Measurements from ENCODE around the gene TM9SF3. TPM values are rescaled to one million over a fixed set of nuclear protein-coding genes. Genes with fewer than 3 reads are reported as not detected.

TM9SF3 gene
- total and polyA plus RNA-seq, 4 donors = 24.4 to 103 (median 66.7) TPM

DNA sequence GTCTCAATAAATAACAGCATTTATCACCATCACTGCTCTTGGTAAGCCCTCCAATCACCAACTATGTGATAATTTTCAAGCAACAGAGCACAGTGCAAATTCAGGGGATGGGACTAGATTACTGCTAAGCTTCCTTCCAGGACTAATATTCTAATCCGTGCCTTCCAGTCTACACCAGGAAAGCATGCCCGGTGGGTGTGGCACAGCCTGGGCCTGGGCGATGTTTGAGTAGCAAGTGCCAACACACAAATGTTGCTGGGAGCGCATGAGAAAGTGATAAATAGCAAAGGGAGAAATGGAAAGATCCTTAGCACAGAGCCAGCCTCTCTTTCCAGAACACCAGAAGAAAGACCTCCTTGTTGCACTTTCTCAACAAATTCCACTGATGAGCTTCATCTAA is 13.5 kb upstream of the TM9SF3 start:
- DNase-seq (no peak), ATAC-seq (ENCODE audit: insufficient read depth, low FRiP score) (no peak)
- WGBS, 2 donors = 79 to 89% methylated on average over 4 of the region's 4 CpGs
- H3K36me3 ChIP-seq (ENCODE audit: control insufficient read depth in 4 of 4, insufficient read depth in 4 of 4, low read length in 4 of 4) = no peaks in the 10 kb centered on the region
- H3K9me3 ChIP-seq (ENCODE audit: control insufficient read depth in 4 of 4, insufficient read depth in 3 of 4, low read length in 3 of 4) = peaks cover 0 to 2% (median 1%) of the 10 kb centered on the region in 4 donors
- H3K9ac ChIP-seq (ENCODE audit: insufficient read depth in 1 of 2, low read length in 2 of 2) = no peak overlapping the region
- no peaks in the 10 kb centered on the region for H3K27me3 ChIP-seq (ENCODE audit: control insufficient read depth in 3 of 3, insufficient read depth in 3 of 3, low read length in 2 of 3)
- H3K4me3 ChIP-seq = no peak overlapping the region
- no peaks in the 10 kb centered on the region for H3K4me1 ChIP-seq (ENCODE audit: control insufficient read depth in 5 of 5, insufficient read depth in 5 of 5, low read length in 5 of 5)
- H3K27ac ChIP-seq (ENCODE audit: low read depth in 1 of 2, low read length in 1 of 2) = no peak overlapping the region
- TF ChIP-seq, protein P1, sequence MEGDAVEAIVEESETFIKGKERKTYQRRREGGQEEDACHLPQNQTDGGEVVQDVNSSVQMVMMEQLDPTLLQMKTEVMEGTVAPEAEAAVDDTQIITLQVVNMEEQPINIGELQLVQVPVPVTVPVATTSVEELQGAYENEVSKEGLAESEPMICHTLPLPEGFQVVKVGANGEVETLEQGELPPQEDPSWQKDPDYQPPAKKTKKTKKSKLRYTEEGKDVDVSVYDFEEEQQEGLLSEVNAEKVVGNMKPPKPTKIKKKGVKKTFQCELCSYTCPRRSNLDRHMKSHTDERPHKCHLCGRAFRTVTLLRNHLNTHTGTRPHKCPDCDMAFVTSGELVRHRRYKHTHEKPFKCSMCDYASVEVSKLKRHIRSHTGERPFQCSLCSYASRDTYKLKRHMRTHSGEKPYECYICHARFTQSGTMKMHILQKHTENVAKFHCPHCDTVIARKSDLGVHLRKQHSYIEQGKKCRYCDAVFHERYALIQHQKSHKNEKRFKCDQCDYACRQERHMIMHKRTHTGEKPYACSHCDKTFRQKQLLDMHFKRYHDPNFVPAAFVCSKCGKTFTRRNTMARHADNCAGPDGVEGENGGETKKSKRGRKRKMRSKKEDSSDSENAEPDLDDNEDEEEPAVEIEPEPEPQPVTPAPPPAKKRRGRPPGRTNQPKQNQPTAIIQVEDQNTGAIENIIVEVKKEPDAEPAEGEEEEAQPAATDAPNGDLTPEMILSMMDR (IDR thresholded peaks at IDR 0.05; ENCODE audit: control extremely low read depth, extremely low read depth) = no peak

GRCh38 chr10:96598846-96599245 is 12.0 kb upstream of the TM9SF3 start:
- Histone ChIP-seq H3K9me3 (ENCODE audit: control insufficient read depth in 4 of 4, insufficient read depth in 3 of 4, low read length in 3 of 4) (peaks cover 0 to 2% (median 1%) of the 10 kb centered on the region in 4 donors), H3K27ac (ENCODE audit: low read depth in 1 of 2, low read length in 1 of 2) (no peak overlapping the region), H3K4me1 (ENCODE audit: control insufficient read depth in 5 of 5, insufficient read depth in 5 of 5, low read length in 5 of 5) (no peaks in the 10 kb centered on the region), H3K4me3 (no peak overlapping the region), H3K27me3 (ENCODE audit: control insufficient read depth in 3 of 3, insufficient read depth in 3 of 3, low read length in 2 of 3) (no peaks in the 10 kb centered on the region), H3K9ac (ENCODE audit: insufficient read depth in 1 of 2, low read length in 2 of 2) (no peak overlapping the region), H3K36me3 (ENCODE audit: control insufficient read depth in 4 of 4, insufficient read depth in 4 of 4, low read length in 4 of 4) (no peaks in the 10 kb centered on the region)
- 84 to 86% methylated on average over 4 of the region's 4 CpGs for WGBS, 2 donors
- TF ChIP-seq, protein P1 (IDR thresholded peaks at IDR 0.05; ENCODE audit: control extremely low read depth, extremely low read depth) = no peak
- ATAC-seq (ENCODE audit: insufficient read depth, low FRiP score) (no peak), DNase-seq (no peak)

GRCh38 chr10:96596422-96597407 is 9.9 kb upstream of the TM9SF3 start:
- Histone ChIP-seq H3K4me3 (no peak overlapping the region), H3K9ac (ENCODE audit: insufficient read depth in 1 of 2, low read length in 2 of 2) (no peak overlapping the region), H3K9me3 (ENCODE audit: control insufficient read depth in 4 of 4, insufficient read depth in 3 of 4, low read length in 3 of 4) (peaks cover 0 to 2% (median 1%) of the 10 kb centered on the region in 4 donors), H3K27me3 (ENCODE audit: control insufficient read depth in 3 of 3, insufficient read depth in 3 of 3, low read length in 2 of 3) (no peaks in the 10 kb centered on the region), H3K4me1 (ENCODE audit: control insufficient read depth in 5 of 5, insufficient read depth in 5 of 5, low read length in 5 of 5) (no peaks in the 10 kb centered on the region), H3K27ac (ENCODE audit: low read depth in 1 of 2, low read length in 1 of 2) (no peak overlapping the region), H3K36me3 (ENCODE audit: control insufficient read depth in 4 of 4, insufficient read depth in 4 of 4, low read length in 4 of 4) (no peaks in the 10 kb centered on the region)
- WGBS, 2 donors = 57 to 92% methylated on average over 1 of the region's 1 CpG
- DNase-seq (no peak), ATAC-seq (ENCODE audit: insufficient read depth, low FRiP score) (no peak)
- TF ChIP-seq, protein P1 (IDR thresholded peaks at IDR 0.05; ENCODE audit: control extremely low read depth, extremely low read depth) = no peak

Data from lung (tissue), 12 donors.